OCI-LY1 (cell line): ENCODE measurements around the gene PTPRD.
"Not testable (repeated sequence)": the region's sequence is repeated elsewhere in the genome, so short reads cannot be mapped to it uniquely, and the experiment has no call there.

ENCODE experiments used
- H2AFZ ChIP-seq: fragments of 200-600 bp; sonication (generic), shearing (Covaris generic); 2 replicates; pipeline ENCODE4 v1.6.0; 2014; ENCODE audit warnings: antibody characterized with exemption, mild to moderate bottlenecking, low read length
- H3F3A ChIP-seq: fragments of 200-600 bp; sonication (generic), shearing (Covaris generic); 2 replicates; pipeline ENCODE4 v1.6.0; 2014; ENCODE audit warnings: mild to moderate bottlenecking, antibody characterized with exemption, low read length, moderate library complexity; ENCODE audit not compliant: insufficient read depth
- H3K27ac ChIP-seq: fragments of 200-600 bp; sonication (generic); 2 replicates; pipeline ENCODE4 v1.5.1; 2014; ENCODE audit warnings: low read length, mixed run types, mild to moderate bottlenecking, low read depth; ENCODE audit not compliant: poor library complexity, severe bottlenecking
- H3K27me3 ChIP-seq: fragments of 200-600 bp; sonication (generic); 2 replicates; pipeline ENCODE4 v1.6.0; 2014; ENCODE audit warnings: antibody characterized with exemption, mild to moderate bottlenecking, low read length, moderate library complexity; ENCODE audit not compliant: insufficient read depth
- H3K36me3 ChIP-seq: fragments of 200-600 bp; sonication (generic); 2 replicates; pipeline ENCODE4 v1.6.1; 2014; ENCODE audit warnings: mild to moderate bottlenecking, antibody characterized with exemption, low read length, moderate library complexity, mixed read lengths; ENCODE audit not compliant: insufficient read depth
- H3K4me1 ChIP-seq: fragments of 200-600 bp; sonication (generic); 2 replicates; pipeline ENCODE4 v1.5.1; 2014; ENCODE audit warnings: mild to moderate bottlenecking, low read length, moderate library complexity; ENCODE audit not compliant: insufficient read depth, severe bottlenecking
- H3K4me2 ChIP-seq: fragments of 200-600 bp; sonication (generic), shearing (Covaris generic); 2 replicates; pipeline ENCODE4 v1.6.1; 2014; ENCODE audit warnings: low read length
- H3K4me3 ChIP-seq: fragments of 200-600 bp; sonication (generic); 2 replicates; pipeline ENCODE4 v1.5.1; 2014; ENCODE audit warnings: low read length, low read depth, mild to moderate bottlenecking, mixed read lengths; ENCODE audit not compliant: poor library complexity, severe bottlenecking
- H3K79me2 ChIP-seq: fragments of 200-600 bp; shearing (Covaris generic); 2 replicates; pipeline ENCODE4 v1.6.1; 2016; ENCODE audit warnings: mixed run types, low read length, mixed read lengths; ENCODE audit not compliant: insufficient read depth
- H3K9ac ChIP-seq: fragments of 200-600 bp; sonication (generic), shearing (Covaris generic); 2 replicates; pipeline ENCODE4 v1.6.1; 2014; ENCODE audit warnings: mild to moderate bottlenecking, low read length, mixed read lengths
- H3K9me2 ChIP-seq: fragments of 200-600 bp; sonication (generic), shearing (Covaris generic); 2 replicates; pipeline ENCODE4 v1.6.1; 2014; ENCODE audit warnings: low read depth, mild to moderate bottlenecking, low read length, mixed read lengths
- H3K9me3 ChIP-seq: fragments of 200-600 bp; shearing (Covaris generic); 2 replicates; pipeline ENCODE4 v1.6.1; 2014; ENCODE audit warnings: low read length, mixed read lengths
- H4K20me1 ChIP-seq: fragments of 200-600 bp; sonication (generic), shearing (Covaris generic); 2 replicates; pipeline ENCODE4 v1.6.0; 2016; ENCODE audit warnings: mild to moderate bottlenecking, low read length; ENCODE audit not compliant: insufficient read depth
- EZH2 ChIP-seq: fragments of 200-600 bp; sonication (generic), shearing (Covaris generic); IDR thresholded peaks from 2 replicates; pipeline ENCODE4 v1.8.0; 2017; ENCODE audit warnings: borderline replicate concordance, mixed run types, mild to moderate bottlenecking, antibody characterized with exemption, low read length, moderate library complexity, mixed read lengths
- TF ChIP-seq, protein P1 (sequence below): fragments of 200-600 bp; sonication (generic), shearing (Covaris generic); IDR thresholded peaks from 2 replicates; pipeline ENCODE4 v1.5.1; 2017; ENCODE audit warnings: mild to moderate bottlenecking, antibody characterized with exemption, low read length, moderate library complexity, mixed read lengths

PTPRD gene

DNA sequence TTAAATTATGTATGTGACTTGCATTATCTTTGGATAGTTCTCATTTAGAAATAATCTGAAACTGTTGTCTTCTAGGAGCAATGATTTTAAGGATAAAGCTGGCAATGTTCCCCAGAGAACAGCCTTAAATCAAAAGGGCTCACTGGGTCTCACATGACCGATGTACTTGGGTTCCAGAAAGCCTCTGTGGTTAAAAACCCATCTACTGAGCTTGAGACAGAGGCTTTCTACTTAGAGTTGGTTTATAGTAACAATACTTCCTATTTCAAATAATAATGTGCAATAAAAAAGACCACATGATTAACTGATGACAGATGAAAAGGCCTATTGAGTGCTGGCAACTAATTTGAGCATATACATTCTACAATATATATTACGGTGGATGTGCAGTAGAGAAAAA lies 1143.5 kb downstream of the PTPRD start:
- Histone ChIP-seq H3K4me2 (no peak overlapping the region), H3K9ac (no peak overlapping the region), H2AFZ (no peak overlapping the region), H4K20me1 (no peaks in the 10 kb centered on the region), H3K9me2 (no peaks in the 10 kb centered on the region), H3K27ac (no peak overlapping the region), H3K79me2 (no peaks in the 10 kb centered on the region), H3K4me3 (no peak overlapping the region), H3K4me1 (no peaks in the 10 kb centered on the region), H3K36me3 (no peaks in the 10 kb centered on the region), H3F3A (no peaks in the 10 kb centered on the region), H3K9me3 (no peaks in the 10 kb centered on the region), H3K27me3 (no peaks in the 10 kb centered on the region)
- TF ChIP-seq, protein P1, sequence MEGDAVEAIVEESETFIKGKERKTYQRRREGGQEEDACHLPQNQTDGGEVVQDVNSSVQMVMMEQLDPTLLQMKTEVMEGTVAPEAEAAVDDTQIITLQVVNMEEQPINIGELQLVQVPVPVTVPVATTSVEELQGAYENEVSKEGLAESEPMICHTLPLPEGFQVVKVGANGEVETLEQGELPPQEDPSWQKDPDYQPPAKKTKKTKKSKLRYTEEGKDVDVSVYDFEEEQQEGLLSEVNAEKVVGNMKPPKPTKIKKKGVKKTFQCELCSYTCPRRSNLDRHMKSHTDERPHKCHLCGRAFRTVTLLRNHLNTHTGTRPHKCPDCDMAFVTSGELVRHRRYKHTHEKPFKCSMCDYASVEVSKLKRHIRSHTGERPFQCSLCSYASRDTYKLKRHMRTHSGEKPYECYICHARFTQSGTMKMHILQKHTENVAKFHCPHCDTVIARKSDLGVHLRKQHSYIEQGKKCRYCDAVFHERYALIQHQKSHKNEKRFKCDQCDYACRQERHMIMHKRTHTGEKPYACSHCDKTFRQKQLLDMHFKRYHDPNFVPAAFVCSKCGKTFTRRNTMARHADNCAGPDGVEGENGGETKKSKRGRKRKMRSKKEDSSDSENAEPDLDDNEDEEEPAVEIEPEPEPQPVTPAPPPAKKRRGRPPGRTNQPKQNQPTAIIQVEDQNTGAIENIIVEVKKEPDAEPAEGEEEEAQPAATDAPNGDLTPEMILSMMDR = no peak
- no peak for TF ChIP-seq EZH2

GRCh38 chr9:9441874-9442273 lies 1170.9 kb downstream of the PTPRD start:
- not testable (repeated sequence) for H3K36me3 ChIP-seq, H3K4me2 ChIP-seq, H4K20me1 ChIP-seq, H3K27ac ChIP-seq, H3K79me2 ChIP-seq, H3K4me1 ChIP-seq, H3K9ac ChIP-seq, H3F3A ChIP-seq, H3K4me3 ChIP-seq, H2AFZ ChIP-seq, H3K27me3 ChIP-seq, H3K9me3 ChIP-seq, H3K9me2 ChIP-seq

GRCh38 chr9:9437641-9438040 lies 1175.2 kb downstream of the PTPRD start:
- Histone ChIP-seq H3K27ac (no peak overlapping the region), H3K36me3 (no peaks in the 10 kb centered on the region), H3K9me3 (no peaks in the 10 kb centered on the region), H3K9ac (no peak overlapping the region), H3F3A (no peaks in the 10 kb centered on the region), H3K4me1 (no peaks in the 10 kb centered on the region), H3K4me3 (no peak overlapping the region), H2AFZ (no peak overlapping the region), H3K9me2 (no peaks in the 10 kb centered on the region), H3K79me2 (no peaks in the 10 kb centered on the region), H3K4me2 (no peak overlapping the region), H4K20me1 (no peaks in the 10 kb centered on the region), H3K27me3 (no peaks in the 10 kb centered on the region)
- TF ChIP-seq, protein P1 = no peak
- no peak for TF ChIP-seq EZH2

DNA sequence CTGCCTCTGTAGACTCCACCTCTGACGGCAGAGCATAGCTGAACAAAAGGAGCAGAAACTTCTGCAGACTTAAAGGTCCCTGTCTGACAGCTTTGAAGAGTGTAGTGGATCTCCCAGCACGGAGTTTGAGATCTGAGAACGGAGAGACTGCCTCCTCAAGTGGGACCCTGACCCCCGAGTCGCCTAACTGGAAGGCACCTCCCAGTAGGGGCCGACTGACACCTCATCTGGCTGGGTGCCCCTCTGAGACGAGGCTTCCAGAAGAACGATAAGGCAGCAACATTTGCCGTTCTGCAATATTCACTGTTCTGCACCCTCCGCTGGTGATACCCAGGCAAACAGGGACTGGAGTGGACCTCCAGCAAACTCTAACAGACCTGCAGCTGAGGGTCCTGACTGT lies 1186.3 kb downstream of the PTPRD start:
- not testable (repeated sequence) for H3K79me2 ChIP-seq, H3K9me2 ChIP-seq, H3K4me2 ChIP-seq, H3K9ac ChIP-seq, H3F3A ChIP-seq, H4K20me1 ChIP-seq, H2AFZ ChIP-seq, H3K4me3 ChIP-seq, H3K36me3 ChIP-seq, H3K27ac ChIP-seq, H3K27me3 ChIP-seq, H3K4me1 ChIP-seq, H3K9me3 ChIP-seq
